T follicular helper cell (primary cell): ENCODE measurements around the gene SLC49A3.
"Not testable (repeated sequence)": the region's sequence is repeated elsewhere in the genome, so short reads cannot be mapped to it uniquely, and the experiment has no call there.

Source experiments
- DNase-seq: peaks from one replicate; pipeline ENCODE4 v3.0.0-alpha.2; 2020; ENCODE audit warnings: low read depth

SLC49A3 gene

DNA sequence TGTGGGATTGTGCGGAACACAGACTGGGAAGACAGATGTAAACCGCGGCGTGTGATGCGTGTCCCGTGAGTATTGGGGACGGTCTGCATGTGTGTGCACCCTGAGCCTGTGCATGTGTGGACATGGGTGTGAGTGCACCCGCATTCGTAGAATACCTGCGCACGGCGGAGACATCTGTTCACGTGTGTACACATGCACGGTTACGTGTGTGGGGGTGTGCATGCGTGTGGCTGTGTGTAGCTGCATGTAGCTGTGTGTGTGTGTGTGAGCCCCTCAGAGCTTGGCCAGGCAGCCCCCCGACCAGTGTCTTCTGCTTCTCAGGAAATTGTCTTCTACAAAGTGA, 34.5 kb downstream of the SLC49A3 start:
- DNase-seq, result no peak

DNA sequence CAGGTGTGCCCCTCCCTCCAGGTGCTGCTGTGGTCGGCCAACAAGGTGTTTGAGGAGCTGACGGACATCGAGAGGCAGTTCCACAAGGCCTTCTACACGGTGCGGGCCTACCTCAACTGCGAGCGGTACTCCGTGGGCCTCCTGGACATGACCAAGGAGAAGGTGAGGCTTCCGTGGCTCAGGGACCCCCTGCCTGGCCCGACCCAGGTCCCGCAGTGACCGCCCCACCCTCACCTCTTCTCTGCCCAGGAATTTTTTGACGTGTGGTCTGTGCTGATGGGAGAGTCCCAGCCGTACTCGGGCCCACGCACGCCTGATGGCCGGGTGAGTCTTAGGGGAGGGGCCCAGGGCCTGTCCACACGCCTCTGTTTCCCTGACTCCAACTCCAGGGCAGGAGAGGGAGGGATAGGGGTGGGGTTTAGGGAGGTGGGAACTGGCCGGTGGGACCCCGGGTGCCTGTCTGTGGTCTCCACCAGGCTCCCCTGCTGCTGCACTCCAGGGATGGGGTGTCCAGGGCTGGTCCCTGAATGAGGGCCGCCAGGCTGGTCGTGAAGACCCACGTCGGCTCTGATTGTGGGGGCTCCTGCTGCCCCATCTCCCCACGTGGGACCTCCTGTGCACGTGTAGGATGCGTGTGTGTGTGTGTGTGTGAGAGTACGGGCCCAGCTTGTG, 35.0 kb downstream of the SLC49A3 start:
- DNase-seq, result no peak

DNA sequence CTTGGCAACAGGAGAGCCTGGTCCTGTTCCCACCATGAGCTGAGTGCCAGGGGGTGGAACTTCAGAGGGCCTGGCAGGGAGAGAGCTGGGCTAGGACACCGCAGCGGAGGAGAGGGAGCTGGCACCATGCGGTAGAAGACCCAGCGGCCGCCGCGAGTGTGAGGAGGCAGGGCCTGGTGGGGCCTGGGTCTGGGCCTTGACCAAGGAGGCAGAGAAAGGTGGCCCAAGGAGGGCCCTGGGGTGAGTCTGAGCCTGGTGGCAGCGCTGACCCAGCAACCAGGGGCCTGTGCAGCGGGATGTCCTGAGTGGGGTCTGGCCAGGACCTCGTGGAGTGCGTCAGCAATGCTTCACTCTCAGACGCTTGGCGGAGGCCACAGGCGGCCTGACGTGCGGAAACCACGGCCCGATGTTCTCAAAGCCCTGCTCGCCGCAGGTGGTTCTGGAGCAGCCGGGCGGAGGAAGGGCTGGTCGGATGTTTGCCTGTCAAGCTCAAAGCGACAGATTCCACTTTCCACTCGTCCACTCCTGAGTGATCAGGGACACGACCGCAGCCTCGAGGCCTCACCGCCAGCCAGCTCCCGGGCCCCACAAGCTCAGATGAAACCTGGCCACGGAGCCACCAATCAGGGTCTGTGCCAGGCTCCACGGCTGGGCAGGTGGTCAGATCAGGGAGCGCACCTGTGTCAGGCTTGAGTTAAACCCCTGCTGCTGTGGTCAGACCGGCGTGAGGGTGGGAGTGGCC, 35.7 kb downstream of the SLC49A3 start:
- no peak for DNase-seq

DNA sequence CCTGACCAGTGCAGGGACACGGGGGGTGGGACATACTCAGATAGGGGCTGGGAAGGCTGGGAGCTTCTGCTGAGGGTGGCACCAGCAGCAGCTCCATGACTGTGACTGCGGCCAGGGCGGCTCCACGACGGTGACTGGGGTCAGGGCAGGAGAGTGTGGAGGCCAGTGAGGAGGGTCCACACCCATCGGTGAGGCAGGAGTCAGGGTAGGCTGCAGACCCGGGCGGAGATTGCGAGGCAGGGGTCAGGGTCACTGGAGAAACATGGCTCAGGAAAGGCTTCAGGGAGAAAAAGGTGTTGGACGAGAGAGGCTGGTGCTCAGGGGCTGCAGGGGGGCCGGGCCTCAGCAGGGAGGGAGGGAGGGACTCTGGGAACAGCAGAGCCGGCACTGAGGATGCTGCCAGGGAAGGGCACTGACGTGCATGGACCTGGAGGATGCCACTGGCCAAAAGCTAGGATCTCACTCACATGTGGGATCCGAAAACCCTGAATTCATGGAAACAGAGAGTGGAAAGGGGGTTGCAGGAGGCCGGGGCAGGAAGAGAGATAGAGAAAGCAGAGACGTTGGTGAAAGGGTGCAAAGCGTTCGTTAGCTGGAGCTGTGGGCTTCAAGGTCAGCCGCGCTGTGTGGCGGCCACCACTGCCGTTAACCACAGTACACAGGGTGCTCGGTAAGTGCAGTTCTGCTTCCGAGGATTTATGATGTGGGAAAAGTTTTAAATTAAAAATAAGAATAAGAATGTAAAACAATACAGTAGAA, 36.9 kb downstream of the SLC49A3 start:
- DNase-seq, result no peak

DNA sequence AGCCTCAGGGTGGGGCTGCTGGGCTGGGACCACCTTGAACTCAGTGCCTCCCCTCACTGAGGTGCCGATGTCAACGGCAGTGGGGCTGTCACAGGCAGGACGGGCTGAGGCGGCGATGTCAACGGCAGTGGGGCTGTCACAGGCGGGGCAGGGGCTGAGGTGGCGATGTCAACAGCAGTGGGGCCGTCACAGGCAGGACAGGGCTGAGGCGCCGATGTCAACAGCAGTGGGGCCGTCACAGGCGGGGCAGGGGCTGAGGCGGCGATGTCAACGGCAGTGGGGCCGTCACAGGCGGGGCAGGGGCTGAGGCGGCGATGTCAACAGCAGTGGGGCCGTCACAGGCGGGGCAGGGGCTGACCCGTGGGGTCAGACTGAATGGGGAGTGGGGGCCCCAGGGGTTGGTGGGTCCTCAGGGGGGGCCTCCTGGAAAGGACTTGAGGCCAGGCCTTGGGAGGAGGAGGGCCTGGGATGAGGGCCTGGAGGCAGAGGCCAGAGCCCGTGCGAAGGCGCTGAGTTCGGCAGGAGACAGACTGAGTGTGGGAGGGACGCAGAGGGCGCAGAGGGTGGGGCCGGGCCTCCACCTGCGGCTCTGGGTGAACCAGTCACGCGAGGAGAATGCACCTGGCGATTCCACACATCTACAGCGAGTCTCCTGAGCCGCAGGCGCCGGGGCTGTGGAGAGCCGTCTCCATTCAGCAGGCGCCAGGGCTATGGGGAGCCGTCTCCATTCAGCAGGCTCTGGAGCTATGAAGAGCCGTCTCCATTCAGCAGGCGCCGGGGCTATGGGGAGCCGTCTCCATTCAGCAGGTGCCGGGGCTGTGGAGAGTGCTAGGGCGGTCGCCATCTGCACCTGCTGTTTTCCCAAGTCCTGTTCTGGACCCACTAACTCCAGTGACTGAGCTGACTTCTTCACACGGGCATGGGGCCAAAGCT, 37.7 kb downstream of the SLC49A3 start:
- no peak for DNase-seq

DNA sequence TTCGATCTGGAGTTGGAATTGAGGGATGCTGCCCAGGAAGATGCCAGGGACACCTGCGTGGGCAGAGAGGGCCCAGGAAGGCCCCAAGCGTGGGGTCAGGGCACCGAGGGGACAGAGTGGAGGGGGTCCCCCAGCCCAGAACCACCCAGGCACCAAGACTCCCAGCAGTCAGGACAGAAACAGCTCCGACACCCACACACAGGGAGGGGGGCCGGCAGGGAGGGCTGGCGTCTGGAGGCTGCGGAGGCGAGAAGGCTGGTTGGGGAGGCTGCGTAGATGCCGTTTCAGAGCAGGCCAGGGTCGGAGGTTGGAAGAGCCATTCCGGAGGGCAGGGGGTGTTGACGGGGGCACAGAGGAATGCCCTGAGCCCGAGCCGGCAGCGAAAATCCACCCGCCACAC, 38.5 kb downstream of the SLC49A3 start:
- DNase-seq, result no peak

DNA sequence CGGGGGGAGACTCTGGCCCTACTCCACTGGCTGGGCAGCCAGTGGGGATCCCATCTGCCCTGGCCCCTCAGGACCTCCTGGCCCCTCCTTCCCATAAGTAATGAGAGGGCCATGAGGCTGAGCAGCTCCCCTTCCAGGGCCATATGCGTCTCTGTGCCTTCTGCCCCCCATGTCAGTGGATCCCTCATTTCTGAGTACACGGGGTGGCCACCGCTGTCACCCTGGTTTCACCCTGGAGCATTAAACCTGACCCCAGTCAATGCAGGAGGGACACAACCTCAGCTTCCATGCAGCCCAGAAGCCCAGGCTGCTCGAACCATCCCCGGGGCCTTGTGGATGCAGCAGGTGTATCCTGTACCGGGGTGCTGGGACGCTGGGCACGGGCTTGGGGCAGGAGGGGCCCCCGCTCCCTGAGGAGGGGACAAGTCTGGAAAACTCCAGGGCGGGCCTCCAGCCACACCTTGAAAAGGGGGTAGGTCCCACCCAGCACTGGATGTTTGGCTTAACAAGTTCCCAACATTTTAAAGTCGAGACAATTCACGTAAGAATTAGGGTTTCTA, 39.1 kb downstream of the SLC49A3 start:
- no peak for DNase-seq

DNA sequence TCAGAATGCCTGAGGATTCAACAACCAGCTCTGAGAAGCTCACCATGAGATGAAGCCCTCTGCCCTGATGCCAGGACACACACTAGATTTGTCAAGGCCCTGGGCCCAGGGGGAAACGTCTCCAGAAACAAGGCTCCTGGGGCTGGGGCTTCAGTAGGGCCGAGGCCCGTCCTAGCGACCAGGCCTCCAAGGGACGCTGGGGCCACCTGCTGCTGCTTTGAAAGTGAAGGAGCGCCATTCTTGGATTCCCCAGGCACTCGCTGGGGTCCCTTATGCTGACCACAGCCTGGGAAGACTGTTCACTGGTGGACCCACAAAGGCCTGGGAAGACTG, 39.7 kb downstream of the SLC49A3 start:
- no peak for DNase-seq

DNA sequence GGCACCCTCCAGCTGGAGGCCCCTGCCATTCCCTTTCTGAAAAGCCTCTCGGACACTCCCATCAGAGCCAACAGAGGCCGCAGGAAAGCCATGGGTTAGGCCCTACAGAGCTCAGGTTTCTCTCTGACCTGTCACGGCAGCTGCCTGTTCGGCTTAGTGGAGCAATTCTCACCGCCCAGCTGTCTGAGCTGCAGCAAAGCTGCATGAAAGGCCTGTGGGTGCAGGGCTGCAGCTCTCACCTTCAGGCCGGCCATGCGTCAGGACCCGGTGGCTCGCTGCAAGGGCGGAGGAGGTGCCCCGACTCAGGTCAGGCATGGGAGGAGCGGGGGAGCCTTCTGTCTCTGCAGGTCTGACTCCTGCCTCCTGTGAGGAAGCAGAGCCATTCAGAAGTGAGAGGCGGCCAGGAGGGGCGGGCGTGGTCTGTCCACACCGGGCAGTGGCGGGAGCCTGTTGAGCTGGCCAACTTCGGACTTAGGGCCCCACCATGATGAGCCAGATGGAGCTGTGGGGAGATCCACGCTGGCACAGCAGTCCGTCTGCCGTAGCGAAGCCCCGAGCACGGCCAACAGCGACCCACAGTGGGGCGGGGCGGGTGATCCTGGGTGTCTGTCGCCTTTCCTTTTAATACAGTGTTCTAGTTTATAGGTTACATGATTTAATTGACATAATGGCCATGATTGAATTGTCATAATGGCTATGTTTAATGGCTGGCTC, 40.2 kb downstream of the SLC49A3 start:
- DNase-seq, result no peak

DNA sequence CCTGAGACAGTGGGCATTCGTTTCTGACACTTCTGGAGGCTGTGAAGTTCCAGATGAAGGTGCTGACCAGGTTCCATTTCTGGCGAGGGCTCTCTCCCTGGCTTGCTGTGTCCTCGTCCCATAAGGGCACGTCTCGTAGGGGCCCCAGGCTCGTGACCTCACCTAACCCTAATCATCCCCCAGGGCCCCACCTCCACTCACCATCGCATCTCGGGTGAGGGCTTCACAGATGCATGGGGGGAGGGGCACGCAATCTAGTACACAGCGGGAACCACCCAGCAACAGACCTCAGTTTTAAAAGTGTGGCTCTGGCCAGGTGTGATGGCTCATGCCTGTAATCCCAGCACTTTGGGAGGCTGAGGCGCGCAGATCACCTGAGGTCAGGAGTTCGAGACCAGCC, 41.5 kb downstream of the SLC49A3 start:
- no peak for DNase-seq

DNA sequence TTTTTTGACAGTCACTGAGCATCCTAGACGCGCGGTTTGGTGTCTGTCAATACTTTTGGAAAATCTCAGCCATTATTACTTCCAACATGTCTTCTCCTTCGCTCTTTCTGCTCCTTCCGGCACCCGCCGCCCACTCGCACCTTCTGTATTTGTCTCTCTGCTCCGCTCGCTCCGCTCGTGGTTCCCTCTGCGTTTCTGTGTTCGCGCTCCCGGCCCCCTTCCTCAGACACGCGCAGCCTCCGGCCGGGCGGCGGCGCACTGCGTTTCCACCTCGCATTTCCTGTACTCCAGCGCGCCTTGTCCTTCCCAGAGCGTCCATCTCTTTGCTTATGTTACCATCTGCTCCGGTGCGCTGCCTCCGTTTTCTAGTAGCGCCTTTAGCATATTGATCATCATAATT, 42.5 kb downstream of the SLC49A3 start:
- DNase-seq, result no peak

DNA sequence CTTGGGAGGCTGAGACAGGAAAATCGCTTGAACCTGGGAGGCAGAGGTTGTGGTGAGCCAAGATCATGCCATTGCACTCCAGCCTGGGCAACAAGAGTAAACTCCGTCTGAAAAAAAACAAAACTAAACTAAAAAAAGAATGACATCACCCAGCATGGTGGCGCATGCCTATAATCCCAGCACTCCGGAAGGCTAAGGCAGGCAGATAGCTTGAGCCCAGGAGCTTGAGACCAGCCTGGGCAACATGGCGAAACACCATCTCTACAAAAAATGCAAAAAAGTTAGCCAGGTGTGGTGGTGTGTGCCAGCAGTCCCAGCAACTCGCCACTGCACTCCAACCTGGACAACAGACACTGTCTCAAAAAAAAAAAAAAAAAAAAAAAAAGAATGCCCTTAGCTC, 46.6 kb downstream of the SLC49A3 start:
- not testable (repeated sequence) for DNase-seq

DNA sequence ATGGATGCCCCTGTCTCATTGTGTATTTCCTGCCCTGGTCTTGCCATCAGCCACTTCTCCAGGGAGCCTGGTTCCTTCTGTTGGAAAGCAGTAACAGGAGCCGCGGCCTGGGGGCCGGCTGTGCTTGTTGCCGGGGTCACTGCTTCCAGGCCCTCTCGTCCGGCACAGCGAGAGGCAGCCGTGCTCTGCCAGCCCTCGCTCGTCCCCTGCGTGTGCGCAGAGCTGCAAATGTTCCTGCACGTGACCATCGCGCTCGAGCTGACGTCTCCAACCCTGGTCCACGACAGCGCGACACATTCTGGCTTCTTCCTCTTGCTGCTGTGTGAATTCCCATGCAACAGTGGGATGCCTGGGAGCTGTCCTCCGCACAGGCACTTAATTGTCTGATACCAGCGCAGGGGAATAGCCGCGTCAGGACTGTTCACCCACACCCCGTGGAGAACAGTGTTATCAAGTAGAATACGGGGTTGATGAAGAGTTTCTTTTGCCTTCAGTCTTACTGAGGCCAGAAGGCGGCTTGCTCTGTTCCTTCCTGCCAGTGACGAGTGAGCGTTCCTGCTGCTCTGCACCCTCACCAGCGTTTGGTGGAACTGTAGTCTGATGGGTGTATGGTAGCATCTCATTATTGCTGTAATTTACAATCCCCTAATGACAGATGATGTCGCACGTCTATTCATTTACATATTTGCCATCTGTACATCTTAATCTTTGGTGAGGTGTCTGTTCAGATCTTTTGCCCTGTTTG, 51.2 kb downstream of the SLC49A3 start:
- no peak for DNase-seq

DNA sequence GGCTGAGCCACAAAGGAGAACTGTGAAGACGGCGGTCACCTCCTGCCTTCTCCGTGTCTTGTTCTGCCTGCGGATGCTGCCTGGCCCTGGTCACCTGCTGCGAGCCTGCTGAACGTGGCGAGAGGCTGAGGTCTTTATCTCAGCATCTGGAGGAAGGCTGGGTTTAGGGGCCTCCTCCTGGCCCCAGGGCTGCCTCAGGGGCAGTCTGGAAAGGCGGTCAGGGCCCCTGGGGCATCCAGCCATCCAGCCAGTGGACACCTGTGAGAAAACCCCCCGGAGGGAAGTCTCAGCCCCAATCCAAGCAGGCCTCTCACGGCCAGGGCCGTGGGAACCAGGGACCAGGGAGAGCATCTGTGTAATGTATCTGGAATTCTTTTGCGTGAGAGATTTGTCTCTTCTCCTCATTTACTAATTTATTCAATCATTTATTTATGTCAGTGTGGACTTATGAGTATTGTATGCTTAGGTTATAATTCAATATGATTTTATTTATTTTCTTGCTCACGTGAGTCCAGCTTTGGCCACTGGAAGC, 52.3 kb downstream of the SLC49A3 start:
- DNase-seq, result no peak

DNA sequence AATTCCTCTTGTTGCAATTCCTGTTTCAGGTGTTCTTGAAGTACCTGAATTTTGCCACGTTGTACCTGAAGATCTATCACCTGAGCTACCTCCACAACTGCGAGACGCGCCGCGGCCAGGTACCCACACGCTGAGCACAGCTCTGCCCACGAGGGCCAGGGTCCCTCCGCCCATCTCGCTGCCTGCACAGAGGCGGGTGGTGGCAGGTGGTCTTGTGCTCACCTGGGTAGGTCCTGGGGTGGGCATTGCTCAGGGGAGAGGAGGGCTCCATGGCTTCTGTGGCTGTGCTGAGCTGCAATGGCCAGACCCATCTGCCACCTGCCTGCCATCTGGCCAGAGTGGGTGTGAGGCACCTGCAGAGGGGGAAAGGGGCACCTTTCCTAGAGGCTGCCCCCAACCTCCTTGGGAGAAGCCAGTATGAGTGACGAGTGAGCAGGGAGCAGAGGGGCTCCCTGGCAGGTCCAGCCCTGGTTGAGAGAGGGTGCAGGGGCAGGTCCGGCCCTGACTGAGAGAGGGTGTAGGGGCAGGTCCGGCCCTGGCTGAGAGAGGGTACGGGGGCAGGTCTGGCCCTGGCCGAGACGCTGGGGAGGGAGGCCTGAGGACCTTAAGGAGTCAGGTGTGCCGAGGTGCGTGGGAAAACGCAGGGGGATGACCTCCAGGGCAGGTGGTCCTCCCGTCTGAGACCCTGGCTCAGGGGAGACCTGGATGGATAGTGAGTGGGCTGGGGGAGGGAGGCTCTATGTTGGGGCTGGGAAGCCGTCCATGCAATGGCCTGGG, 52.9 kb downstream of the SLC49A3 start:
- DNase-seq, result no peak

DNA sequence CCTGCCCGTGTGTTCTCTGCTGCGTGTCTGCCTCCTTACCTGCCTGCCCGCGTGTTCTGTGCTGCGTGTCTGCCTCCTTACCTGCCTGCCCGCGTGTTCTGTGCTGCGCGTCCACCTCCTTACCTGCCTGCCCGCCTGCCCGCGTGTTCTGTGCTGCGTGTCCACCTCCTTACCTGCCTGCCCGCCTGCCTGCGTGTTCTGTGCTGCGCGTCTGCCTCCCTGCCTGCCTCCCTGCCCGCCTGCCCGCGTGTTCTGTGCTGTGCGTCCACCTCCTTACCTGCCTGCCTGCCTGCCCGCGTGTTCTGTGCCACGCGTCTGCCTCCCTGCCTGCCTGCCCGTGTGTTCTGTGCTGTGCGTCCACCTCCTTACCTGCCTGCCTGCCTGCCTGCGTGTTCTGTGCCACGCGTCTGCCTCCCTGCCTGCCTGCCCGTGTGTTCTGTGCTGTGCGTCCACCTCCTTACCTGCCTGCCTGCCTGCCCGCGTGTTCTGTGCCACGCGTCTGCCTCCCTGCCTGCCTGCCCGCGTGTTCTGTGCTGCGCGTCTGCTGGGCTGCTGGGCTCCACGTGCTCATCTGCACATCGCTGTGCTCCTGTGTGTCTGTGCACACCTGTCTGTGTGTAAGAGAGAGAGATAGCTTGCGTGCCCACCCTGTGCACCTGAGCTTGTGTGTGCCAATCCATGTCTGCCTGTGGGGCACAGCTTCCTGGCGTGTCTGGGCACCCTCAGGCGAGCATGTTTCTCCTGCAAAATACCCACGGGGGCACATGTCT, 53.7 kb downstream of the SLC49A3 start:
- not testable (repeated sequence) for DNase-seq

DNA sequence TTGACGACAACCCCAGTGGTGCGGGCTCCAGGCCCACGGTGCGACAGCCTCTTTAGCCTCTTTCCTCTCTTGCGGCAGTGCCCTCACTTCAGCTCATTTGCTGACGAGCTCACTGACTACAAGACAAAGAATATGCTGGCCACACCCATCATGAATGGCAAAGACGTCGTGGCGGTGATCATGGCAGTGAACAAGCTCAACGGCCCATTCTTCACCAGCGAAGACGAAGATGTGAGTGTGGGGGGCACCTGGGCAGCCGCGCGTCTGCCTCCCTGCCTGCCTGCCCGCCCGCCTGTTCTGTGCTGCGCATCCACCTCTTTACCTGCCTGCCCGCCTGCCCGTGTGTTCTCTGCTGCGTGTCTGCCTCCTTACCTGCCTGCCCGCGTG, 54.4 kb downstream of the SLC49A3 start:
- no peak for DNase-seq

DNA sequence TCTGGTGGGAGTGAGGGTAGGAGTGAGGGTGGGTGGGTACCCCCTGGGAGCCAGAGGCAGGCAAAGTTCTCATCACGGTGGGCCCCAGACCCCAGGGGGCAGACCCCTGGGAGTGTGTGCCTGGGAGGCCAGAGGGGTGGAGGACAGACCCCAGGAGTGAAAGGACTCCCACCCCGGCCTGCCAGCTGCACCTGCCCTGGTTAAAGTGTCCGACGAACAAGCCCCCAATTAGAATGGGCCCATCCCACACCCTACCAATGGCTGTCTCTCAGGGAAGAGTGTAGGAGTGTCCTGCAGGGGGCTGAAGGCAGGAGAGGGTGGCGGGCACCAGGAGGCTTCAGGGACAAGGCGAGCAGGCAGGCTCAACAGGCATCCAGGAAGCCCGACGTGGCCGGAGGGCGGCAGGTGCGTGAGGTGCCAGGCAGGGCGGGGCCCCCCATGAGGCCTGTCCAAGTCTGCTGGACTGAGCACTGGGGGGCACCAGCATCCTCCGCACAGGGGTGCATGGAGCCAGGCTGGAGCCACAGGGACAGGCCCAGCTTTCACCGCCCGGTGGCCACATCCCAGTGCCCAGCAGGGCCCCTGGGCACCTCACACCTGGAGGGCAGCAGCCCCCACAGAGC, 54.9 kb downstream of the SLC49A3 start:
- no peak for DNase-seq
